NCI-H748 treated with DMSO at 0.1 percent for 48 hours (cell line): ENCODE measurements around the gene TTLL1.
"Not testable (repeated sequence)": the region's sequence is repeated elsewhere in the genome, so short reads cannot be mapped to it uniquely, and the experiment has no call there.

Source experiments
- DNase-seq: peaks from one replicate; lab custom pipeline; 2025; lab: John Stamatoyannopoulos, UW

TTLL1 gene

GRCh38 chr22:43066844-43067385 is 22.3 kb downstream of the TTLL1 start:
- DNase-seq = no peak

- DNase-seq = no peak
Measured at GRCh38 chr22:43066134-43066533, 23.1 kb downstream of the TTLL1 start.

GRCh38 chr22:43060183-43060582 is 29.0 kb downstream of the TTLL1 start:
- no peak for DNase-seq

- DNase-seq = no peak
Measured at GRCh38 chr22:43057641-43058040, 31.6 kb downstream of the TTLL1 start.

- no peak for DNase-seq
Measured at GRCh38 chr22:43053176-43053575, 36.0 kb downstream of the TTLL1 start.

GRCh38 chr22:43050995-43051394 is 38.2 kb downstream of the TTLL1 start:
- no peak for DNase-seq

GRCh38 chr22:43047605-43048004 is 41.6 kb downstream of the TTLL1 start:
- DNase-seq = no peak

GRCh38 chr22:43044290-43044712 is 44.9 kb downstream of the TTLL1 start:
- no peak for DNase-seq

- no peak for DNase-seq
Measured at GRCh38 chr22:43042101-43042780, 47.0 kb downstream of the TTLL1 start.

- DNase-seq = no peak
Measured at GRCh38 chr22:43039800-43040199, 49.4 kb downstream of the TTLL1 start.

GRCh38 chr22:43038325-43038724 is 50.9 kb downstream of the TTLL1 start:
- DNase-seq = no peak

- DNase-seq = no peak
Measured at GRCh38 chr22:43036282-43036829, 52.8 kb downstream of the TTLL1 start.

GRCh38 chr22:43035250-43035649 is 53.9 kb downstream of the TTLL1 start:
- no peak for DNase-seq

GRCh38 chr22:43031617-43032016 is 57.6 kb downstream of the TTLL1 start:
- DNase-seq = no peak

- DNase-seq = no peak
Measured at GRCh38 chr22:43018615-43019014, 70.6 kb downstream of the TTLL1 start.

GRCh38 chr22:43017525-43018460 is 71.4 kb downstream of the TTLL1 start:
- no peak for DNase-seq

GRCh38 chr22:43016150-43016549 is 73.0 kb downstream of the TTLL1 start:
- not testable (repeated sequence) for DNase-seq

GRCh38 chr22:43015677-43016042 is 73.5 kb downstream of the TTLL1 start:
- DNase-seq = peak; percentile 45

- DNase-seq = peak; percentile 95
Measured at GRCh38 chr22:43014869-43015676, 74.1 kb downstream of the TTLL1 start, which contains the start of gene PACSIN2. TSS of gene PACSIN2 (minus strand) at chr22:43015149. CDS start at chr22:42912080, 103,069 bp downstream.

- DNase-seq = no peak
Measured at GRCh38 chr22:43014316-43014868, 74.8 kb downstream of the TTLL1 start.
